K562 (cell line): ENCODE data around the gene CTCF. TPM values are rescaled to one million over a fixed set of nuclear protein-coding genes. Genes with fewer than 3 reads are reported as not detected.

Experiments
- BCOR ChIP-seq: fragments of 450-650 bp; IDR thresholded peaks from 2 replicates; pipeline ENCODE4 v1.6.1; 2016
- CXXC5 ChIP-seq: fragments of 250-450 bp; sonication (Bioruptor Pico); IDR thresholded peaks from 2 replicates; pipeline ENCODE4 v1.8.0; 2022; ENCODE audit warnings: inconsistent platforms, mild to moderate bottlenecking, moderate library complexity
- EP400 ChIP-seq: fragments of 450-650 bp; IDR thresholded peaks from 2 replicates; pipeline ENCODE4 v1.6.1; 2017; ENCODE audit warnings: antibody characterized with exemption, mild to moderate bottlenecking, moderate library complexity
- ESRRA ChIP-seq: fragments of 450-650 bp; IDR thresholded peaks from 2 replicates; pipeline ENCODE4 v1.6.1; 2014; ENCODE audit warnings: low read depth, mild to moderate bottlenecking, moderate library complexity, borderline replicate concordance
- FOXM1 ChIP-seq, 2 experiments: fragments of 450-650 bp in 1 of 2; sonication (generic) in 1 of 2; formaldehyde crosslinking in 1 of 2; IDR thresholded peaks; 2 replicates each; pipeline versions ENCODE4 v1.6.1 to v1.9.0; 2017 to 2022; ENCODE audit warnings: low read depth in 2 of 2, mild to moderate bottlenecking in 2 of 2, missing genetic modification reagents in 1 of 2, moderate library complexity in 1 of 2
- GTF2E2 ChIP-seq: fragments of 200-800 bp; sonication (Bioruptor generic); IDR thresholded peaks from 2 replicates; pipeline ENCODE4 v1.6.1; 2016; ENCODE audit warnings: missing genetic modification characterization, missing compliant biosample characterization
- MLLT1 ChIP-seq, 2 experiments: fragments of 450-650 bp; IDR thresholded peaks; 2 replicates each; pipeline ENCODE4 v1.6.1; 2016
- RBFOX2 ChIP-seq: fragments of 200-400 bp; formaldehyde crosslinking; IDR thresholded peaks from 2 replicates; pipeline ENCODE4 v1.6.1; 2017; ENCODE audit warnings: low read depth, mild to moderate bottlenecking, low read length, moderate library complexity
- SP1 ChIP-seq: sonication (generic); formaldehyde crosslinking; IDR thresholded peaks from 2 replicates; pipeline ENCODE4 v1.8.1; 2022; ENCODE audit warnings: mild to moderate bottlenecking, missing genetic modification reagents
- ZNF778 ChIP-seq: fragments of 450-650 bp; formaldehyde crosslinking; IDR thresholded peaks from 2 replicates; pipeline ENCODE4 v1.4.0; 2020; ENCODE audit warnings: mild to moderate bottlenecking, moderate library complexity
- polyA plus RNA-seq, 8 experiments: library from polyadenylated mRNA; depleted of rRNA in 4 of 8; stranded (reverse) in 5 of 8; unstranded in 3 of 8; fragments of >200 nt; fragmentation: Nextera tagmentation in 2 of 8; fragmentation: Illumina TruSeq in 1 of 8; extraction: Ambion mirVana in 2 of 8; extraction: Trizol in 1 of 8; gene quantifications; 2 replicates each; pipeline versions ENCODE4 v1.2.1 to v1.2.3, GENCODE V29; 2011 to 2014; ENCODE audit warnings: inconsistent platforms in 1 of 8, missing spikeins in 1 of 8
- total RNA-seq, 7 experiments: library from RNA; depleted of rRNA in 6 of 7; stranded (reverse); fragments of >200 nt in 6 of 7; fragmentation: Illumina TruSeq in 2 of 7; extraction: Trizol in 2 of 7; gene quantifications; 2 replicates each; pipeline versions ENCODE4 v1.2.1 to v1.2.3, GENCODE V29; 2011 to 2021; ENCODE audit warnings: low replicate concordance in 1 of 7
- TF ChIP-seq, protein P1 (sequence below), 3 experiments: fragments of 200-800 bp in 1 of 3; sonication (Bioruptor generic) in 1 of 3; sonication (generic) in 1 of 3; formaldehyde crosslinking in 1 of 3; IDR thresholded peaks; 2 replicates each; pipeline versions ENCODE4 v1.6.1 to v1.8.0; 2016 to 2022; ENCODE audit warnings: mild to moderate bottlenecking in 2 of 3, missing compliant biosample characterization in 2 of 3, missing genetic modification characterization in 2 of 3, missing genetic modification reagents in 1 of 3
- TF ChIP-seq, protein P2 (sequence below): conservative IDR thresholded peaks from 2 replicates; pipeline ENCODE4 v1.6.1; 2011; ENCODE audit warnings: low read depth, mild to moderate bottlenecking, low read length; ENCODE audit not compliant: control insufficient read depth
- TF ChIP-seq, protein P3 (sequence below), 2 experiments: fragments of 450-650 bp; formaldehyde crosslinking in 1 of 2; IDR thresholded peaks; 2 replicates each; pipeline versions ENCODE4 v1.4.0 to v1.6.1; 2014 to 2020; ENCODE audit warnings: mild to moderate bottlenecking in 2 of 2, borderline replicate concordance in 1 of 2, low read depth in 1 of 2

The CTCF gene
- total and polyA plus RNA-seq, 9 of the 15 experiments (the other 6 are each of a cell fraction or from before 2014, with no cell fraction given): 7.8 to 49.2 (median 33.9) TPM

- TF ChIP-seq CXXC5 (CRISPR knock-in tag) (peak; percentile 66), MLLT1 (IDR thresholded peaks at IDR 0.05) (peak in 1 of 2 experiments; percentile 71; a peak in 2 of 4 replicates), BCOR (0 out of 2 replicates have a peak, but pooled peaks have one; percentile 30), GTF2E2 (tag) (peak; percentile 90; the same call in 1 of the 2 replicates), EP400 (peak; percentile 63; the same call in 1 of the 2 replicates), FOXM1 (IDR thresholded peaks at IDR 0.05; ENCODE audit: low read depth) (no peak), FOXM1 (CRISPR knock-in tag; IDR thresholded peaks at IDR 0.05; ENCODE audit: low read depth) (peak; percentile 84; the same call in 1 of the 2 replicates), ZNF778 (CRISPR knock-in tag) (no peak), ESRRA (peak; percentile 18; the same call in 1 of the 2 replicates), SP1 (peak; percentile 70), RBFOX2 (peak; percentile 91)
- TF ChIP-seq, protein P1, sequence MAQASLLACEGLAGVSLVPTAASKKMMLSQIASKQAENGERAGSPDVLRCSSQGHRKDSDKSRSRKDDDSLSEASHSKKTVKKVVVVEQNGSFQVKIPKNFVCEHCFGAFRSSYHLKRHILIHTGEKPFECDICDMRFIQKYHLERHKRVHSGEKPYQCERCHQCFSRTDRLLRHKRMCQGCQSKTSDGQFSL (CRISPR knock-in tag; IDR thresholded peaks at IDR 0.05): peak; percentile 94
- TF ChIP-seq, protein P1 (tag; IDR thresholded peaks at IDR 0.05): no peak; a peak in 1 of 4 replicates
- TF ChIP-seq, protein P2, sequence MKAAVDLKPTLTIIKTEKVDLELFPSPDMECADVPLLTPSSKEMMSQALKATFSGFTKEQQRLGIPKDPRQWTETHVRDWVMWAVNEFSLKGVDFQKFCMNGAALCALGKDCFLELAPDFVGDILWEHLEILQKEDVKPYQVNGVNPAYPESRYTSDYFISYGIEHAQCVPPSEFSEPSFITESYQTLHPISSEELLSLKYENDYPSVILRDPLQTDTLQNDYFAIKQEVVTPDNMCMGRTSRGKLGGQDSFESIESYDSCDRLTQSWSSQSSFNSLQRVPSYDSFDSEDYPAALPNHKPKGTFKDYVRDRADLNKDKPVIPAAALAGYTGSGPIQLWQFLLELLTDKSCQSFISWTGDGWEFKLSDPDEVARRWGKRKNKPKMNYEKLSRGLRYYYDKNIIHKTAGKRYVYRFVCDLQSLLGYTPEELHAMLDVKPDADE: 0 out of 2 replicates have a peak, but pooled peaks have one; percentile 33
- TF ChIP-seq, protein P3, sequence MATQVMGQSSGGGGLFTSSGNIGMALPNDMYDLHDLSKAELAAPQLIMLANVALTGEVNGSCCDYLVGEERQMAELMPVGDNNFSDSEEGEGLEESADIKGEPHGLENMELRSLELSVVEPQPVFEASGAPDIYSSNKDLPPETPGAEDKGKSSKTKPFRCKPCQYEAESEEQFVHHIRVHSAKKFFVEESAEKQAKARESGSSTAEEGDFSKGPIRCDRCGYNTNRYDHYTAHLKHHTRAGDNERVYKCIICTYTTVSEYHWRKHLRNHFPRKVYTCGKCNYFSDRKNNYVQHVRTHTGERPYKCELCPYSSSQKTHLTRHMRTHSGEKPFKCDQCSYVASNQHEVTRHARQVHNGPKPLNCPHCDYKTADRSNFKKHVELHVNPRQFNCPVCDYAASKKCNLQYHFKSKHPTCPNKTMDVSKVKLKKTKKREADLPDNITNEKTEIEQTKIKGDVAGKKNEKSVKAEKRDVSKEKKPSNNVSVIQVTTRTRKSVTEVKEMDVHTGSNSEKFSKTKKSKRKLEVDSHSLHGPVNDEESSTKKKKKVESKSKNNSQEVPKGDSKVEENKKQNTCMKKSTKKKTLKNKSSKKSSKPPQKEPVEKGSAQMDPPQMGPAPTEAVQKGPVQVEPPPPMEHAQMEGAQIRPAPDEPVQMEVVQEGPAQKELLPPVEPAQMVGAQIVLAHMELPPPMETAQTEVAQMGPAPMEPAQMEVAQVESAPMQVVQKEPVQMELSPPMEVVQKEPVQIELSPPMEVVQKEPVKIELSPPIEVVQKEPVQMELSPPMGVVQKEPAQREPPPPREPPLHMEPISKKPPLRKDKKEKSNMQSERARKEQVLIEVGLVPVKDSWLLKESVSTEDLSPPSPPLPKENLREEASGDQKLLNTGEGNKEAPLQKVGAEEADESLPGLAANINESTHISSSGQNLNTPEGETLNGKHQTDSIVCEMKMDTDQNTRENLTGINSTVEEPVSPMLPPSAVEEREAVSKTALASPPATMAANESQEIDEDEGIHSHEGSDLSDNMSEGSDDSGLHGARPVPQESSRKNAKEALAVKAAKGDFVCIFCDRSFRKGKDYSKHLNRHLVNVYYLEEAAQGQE (IDR thresholded peaks at IDR 0.05; ENCODE audit: borderline replicate concordance): peak; percentile 47; the same call in 1 of the 2 replicates
- TF ChIP-seq, protein P3 (CRISPR knock-in tag; IDR thresholded peaks at IDR 0.05; ENCODE audit: low read depth): peak; percentile 78
Measured at GRCh38 chr16:67562918-67563707, 787 bp downstream of the CTCF start (continued).
